ENCODE data around the gene THAP4.
"Not testable (repeated sequence)": the region's sequence is repeated elsewhere in the genome, so short reads cannot be mapped to it uniquely, and the experiment has no call there.

Gene THAP4

DNA sequence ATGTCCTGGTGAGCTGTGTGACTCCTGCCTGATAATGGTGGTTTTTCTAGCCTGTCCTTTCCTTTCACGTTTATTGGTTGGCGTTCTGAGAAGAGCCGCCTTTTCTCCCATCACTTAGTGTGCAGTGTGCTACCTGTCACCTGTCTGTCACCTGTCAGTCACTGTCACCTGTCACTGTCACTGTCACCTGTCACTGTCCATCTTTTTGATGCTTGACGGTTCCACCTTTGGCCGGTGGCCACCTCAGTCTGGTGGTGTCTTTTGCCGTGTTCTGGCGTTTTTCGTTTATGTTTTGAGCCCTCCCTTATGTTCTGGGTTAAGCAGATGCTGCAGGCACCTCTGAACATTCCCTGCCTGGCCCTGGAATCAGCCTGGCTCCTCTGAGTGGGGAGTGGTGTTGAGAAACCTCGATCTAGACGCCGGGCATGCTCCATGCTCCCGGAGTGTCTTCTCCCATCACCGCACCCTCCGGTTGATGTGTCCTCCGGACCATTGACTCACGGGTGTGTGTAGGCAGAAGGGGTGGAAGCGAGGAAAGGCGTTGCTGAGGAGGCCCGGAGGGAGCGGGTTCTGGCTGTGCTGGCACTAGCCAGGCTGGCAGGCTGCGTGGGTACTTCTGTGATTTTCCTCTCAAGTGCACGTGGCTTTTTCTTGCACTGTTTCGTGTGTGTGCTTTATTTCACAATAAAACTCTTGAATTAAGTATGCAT, 28.9 kb upstream of the THAP4 start:
- no peak for DNase-seq

DNA sequence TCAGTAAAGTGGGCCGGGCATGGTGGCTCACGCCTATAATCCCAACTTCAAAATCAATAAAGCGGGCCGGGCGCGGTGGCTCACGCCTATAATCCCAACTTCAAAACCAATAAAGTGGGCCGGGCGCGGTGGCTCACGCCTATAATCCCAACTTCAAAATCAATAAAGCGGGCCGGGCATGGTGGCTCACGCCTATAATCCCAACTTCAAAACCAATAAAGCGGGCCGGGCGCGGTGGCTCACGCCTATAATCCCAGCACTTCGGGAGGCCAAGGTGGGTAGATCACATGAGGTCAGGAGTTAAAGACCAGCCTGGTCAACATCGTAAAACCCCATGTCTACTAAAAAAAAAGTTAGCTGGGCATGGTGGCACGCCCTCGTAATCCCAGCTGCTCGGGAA, 25.8 kb upstream of the THAP4 start:
- DNase-seq, result not testable (repeated sequence)

DNA sequence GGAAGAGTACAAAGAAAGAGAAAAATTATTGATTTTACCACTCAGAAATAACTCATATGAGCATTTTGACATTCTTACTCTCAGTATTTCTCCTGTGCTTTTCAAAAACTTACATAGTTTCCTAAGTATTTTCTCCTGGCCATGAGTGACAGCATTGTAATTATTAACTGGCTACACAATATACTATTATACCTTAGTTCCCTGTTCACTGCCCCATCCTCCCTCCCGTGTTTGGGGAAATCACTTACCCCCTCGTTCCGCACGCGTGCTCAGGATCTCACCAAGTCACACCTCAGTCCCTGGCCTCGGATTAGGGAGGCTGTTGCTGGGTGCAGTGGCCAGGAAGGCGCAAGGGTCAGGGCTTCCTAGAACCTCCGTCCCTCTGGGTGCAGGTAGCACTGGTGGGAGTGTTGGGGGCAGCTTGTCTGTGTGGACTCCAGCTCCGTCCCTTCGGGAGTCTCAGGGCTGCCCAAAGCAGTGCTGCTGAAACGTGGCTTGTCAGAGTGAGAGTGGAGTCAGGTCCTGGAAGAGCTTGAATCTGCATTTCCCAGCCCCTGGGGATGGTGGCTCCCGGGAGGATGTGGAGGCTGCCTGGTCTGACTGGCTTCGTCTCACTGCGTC, 23.7 kb upstream of the THAP4 start:
- DNase-seq, result no peak

DNA sequence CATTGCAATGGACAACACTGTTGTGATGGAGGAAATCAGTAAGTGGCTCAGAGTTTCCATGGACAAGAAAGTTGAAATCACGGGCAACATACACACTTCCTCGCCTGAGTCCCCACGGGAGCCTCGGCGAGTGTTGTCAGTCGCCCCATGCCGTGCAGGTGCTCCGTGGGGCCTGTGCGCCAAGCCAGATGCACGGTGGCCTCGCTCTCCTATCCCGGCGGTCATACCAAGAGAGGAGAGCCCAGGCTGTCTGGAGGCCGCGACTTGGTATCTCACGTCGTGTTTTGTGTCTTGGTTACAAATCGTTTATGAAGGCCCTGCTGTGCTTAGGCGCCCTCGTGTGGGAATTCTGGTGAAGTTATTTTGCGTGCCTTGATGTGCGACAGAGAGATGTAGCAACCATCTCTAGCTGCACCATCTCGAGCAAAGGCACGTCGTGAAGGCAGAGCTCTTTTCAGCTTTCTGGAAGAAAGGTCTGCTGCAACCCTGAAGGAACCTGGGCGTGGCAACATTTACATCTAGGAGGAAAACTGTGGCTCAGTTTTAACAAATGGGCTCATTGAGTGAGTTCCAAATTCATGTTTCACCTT, 22.3 kb upstream of the THAP4 start:
- no peak for DNase-seq

DNA sequence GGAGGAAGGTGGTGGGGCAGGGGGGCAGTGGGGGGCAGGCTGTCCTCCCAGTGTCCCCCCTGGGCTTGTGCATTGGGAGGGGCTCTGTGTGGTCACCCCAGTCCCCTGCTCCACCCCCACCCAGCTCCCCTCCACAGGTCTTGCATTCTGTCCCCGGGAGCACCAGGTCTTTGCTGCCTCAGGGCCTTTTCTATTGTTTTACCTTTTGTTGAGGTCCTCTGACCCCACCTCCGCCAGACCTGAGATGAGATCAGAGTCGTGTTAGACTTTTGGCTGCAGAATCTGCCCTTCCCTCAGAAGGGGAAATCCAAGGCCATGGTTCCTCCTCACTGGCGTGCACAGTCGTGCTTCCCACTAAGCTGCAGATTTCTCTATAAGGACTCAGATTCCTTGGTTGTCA, 21.3 kb upstream of the THAP4 start:
- no peak for DNase-seq

DNA sequence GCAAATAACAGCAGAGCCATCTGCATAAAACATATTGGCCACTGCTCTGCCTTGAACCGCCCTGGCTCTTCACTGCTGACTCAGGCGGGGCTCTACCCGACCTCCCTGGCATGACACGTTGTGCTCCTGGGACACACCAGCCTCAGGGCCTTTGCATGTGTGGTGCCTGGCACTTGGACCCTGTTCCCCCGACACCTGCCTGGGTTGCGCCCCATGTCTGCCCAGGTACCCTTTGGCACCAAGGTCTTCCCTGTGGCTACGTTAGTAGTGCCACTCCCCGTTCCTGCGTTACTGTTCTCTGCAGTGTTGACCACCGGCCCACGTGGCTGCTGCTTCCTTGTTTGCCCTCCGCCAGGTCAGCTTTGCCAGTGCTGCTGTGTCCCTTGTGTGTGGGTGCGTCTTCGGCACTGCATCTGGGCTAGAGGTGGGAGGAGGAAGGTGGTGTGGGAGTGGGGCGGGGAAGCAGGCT, 20.9 kb upstream of the THAP4 start:
- DNase-seq, result no peak

DNA sequence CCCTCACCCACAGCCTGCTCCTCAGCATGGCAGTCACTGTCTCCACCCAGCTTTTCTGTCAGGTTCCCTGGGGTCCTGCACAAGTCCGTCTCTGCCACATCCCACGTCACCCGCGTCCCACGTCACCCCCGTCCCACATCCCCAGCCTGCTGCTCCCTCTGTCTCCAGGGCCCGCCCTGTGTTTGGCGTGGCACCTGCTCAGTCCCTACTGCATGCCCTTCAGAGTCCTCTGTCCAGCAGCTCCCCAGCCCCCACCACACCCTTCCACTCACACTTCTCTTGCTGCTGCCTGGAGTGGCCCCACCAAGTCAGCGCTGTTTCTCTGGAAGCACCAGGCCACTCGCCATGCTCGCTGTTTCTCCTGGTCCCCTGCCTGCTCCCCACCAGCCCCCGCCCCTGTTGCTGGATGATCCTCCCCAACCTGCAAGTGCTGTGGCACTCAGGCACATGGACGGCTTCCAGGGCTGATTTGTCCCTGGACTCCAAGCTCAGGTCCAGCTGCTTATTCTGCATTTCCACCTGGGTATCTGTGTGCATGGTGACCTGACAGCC, 19.3 kb upstream of the THAP4 start:
- DNase-seq, result no peak

DNA sequence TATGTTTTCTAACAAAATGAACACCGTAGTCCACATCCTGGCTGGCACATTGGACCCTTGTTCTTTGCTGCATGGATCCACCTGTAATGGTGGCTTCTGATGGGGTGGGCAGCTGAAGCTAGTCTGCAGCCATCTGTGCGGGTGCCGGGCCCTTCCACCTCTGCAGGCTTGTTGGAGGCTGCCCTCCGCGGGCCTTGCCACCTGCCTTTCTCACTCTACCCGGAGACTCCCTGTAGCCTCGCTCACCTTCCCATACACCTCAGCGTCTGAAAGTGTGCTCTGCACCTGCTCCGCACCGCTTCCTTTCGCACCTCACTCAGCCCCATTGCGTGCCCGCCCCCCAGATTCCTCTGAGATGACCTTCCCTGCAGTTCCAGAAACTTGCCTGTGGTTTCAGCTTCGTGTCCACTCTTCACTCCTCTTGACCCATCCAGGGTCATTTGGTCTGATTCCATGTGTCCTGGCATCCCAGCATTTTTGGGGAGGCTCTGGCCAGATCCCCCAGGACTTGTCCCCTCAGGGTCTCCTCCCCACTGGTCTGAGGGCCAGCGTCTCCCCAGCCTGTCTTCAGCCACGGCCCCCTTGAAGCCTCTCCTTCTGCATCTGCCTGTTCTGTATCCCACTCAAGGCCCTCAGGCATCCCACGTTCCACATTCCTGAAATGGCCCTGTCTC, 18.7 kb upstream of the THAP4 start:
- DNase-seq, result no peak

DNA sequence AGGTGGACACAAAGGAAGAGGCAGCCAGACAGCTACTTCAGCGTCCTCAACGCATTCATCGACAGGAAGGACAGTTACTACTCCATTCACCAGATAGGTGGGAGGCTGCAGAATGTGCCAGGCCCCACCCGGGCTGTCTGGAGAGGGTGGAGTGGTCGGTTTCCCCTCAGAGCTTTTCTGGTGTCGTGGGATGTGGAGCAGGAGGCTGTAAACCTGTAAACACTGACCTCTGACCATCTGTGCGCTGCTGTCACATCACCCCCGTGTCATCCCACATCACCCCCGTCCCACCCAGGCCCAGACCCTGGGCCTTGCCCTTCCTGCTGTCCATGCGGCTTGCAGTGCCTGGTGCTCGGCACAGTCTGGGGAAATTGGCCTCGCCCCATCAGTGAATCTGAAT, 17.6 kb upstream of the THAP4 start:
- no peak for DNase-seq

DNA sequence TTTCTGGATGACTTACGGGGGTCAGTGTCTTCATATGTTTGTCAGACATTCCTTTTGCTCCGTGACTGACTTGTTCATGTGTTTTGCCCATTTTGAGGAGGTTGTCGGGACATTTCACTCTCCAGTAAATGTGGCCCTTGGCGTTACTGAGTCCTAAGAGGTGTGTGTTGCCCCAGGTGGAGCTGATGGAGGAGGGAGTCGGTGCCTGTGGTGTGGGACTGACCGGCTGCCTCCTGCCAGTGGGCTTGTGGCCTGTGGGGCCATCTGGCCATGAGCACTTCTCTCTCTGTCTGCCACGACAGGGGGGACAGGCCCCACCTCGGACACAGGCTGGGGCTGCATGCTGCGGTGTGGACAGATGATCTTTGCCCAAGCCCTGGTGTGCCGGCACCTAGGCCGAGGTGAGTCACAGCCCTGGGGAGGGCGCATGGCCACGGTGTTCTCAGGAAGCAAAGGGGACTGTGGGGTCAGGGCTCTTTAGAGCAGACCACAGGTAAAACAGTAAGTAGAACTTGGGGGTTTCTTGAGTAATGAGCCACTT, 16.3 kb upstream of the THAP4 start:
- DNase-seq, result no peak

DNA sequence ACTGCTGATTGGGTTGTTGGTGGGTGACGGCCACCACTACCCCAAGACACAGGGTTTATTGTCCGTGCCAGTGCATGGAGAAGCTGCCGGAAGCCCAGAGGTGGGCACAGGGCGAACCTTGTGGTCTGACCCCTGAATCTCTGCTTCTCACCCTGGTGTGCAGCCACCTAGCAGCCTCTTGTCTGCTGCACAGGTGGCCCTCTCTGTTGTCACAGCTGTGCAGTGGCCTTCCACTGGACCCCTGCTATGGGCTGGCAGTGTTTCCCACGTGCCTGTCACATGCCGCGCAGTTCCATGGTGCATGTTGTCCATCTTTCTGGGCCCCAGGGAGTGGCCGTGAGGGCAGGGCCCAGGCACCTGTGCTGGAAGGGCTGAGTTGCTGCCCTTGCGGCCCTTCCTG, 15.8 kb upstream of the THAP4 start:
- DNase-seq, result no peak

DNA sequence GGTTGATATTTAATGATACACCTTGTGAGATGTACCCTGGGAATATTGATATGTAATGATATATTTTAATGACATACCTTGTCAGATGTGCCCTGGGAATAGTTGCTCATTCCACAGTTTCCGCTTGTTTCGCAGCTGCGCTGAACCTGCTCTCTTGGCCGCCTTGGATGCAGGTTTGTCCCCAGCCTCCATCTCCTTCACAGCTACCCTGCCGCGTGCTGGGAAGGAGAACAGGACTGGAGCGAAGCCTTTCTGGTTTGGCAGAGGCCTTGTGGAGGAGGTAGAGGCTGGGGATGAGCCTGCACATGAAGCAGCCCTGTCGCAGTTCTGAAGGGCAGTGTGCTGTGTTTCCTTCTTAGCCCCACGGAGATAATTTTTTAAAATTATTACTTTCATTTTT, 15.2 kb upstream of the THAP4 start:
- DNase-seq, result no peak

DNA sequence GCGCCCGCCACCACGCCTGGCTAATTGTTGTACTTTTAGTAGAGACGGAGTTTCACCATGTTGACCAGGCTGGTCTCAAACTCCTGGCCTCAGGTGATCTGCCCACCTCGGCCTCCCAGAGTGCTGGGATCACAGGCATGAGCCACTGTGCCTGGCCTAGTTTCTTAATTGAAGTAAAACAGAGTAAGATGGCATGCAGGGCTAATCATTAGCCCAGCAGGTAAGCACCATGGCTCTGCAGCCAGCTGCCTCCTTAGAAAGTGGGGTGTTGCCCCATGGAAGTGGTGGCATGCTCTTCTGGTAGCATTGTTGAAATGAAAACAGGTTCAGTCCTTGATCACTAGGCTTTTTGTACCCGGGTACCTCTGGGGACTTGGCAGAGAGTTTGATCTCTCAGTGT, 13.0 kb upstream of the THAP4 start:
- DNase-seq, result no peak

DNA sequence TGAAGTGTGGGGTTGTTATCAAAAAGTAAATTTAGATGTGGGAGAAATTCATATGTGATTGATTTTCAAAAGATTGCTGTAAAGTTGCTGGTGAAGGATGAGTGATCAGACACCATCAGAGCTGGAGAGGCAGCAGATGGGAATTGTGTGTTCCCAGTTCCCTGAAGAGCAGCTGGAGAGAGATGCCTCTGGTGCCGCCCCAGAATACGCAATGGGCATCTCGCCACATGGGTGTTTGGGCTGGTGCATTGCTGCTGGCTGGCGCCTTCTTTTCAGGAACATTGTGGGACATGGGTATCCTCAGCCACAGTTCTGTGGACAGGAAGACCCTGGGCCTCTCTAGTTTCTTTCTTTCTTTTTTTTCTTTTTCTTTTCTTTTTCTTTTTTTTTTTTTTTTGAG, 12.4 kb upstream of the THAP4 start:
- DNase-seq, result no peak

DNA sequence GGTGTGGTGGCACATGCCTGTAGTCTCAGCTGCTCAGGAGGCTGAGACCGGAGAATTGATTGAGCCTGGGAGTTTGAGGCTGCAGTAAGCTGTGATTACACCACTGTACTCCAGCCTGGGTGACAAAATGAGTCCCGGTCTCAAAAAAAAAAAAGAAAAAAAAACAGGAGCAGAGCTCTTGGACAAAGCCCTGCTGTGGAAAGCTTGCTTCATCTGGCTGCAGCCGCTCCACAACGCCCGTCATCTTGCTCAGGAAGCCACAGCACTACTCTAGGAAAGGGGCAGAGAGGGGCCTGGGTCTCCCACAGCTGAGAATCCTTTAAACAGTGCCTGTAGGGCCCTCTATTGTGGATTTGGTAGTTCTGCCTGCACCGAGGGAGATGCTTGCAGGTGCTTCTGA, 11.5 kb upstream of the THAP4 start:
- no peak for DNase-seq

DNA sequence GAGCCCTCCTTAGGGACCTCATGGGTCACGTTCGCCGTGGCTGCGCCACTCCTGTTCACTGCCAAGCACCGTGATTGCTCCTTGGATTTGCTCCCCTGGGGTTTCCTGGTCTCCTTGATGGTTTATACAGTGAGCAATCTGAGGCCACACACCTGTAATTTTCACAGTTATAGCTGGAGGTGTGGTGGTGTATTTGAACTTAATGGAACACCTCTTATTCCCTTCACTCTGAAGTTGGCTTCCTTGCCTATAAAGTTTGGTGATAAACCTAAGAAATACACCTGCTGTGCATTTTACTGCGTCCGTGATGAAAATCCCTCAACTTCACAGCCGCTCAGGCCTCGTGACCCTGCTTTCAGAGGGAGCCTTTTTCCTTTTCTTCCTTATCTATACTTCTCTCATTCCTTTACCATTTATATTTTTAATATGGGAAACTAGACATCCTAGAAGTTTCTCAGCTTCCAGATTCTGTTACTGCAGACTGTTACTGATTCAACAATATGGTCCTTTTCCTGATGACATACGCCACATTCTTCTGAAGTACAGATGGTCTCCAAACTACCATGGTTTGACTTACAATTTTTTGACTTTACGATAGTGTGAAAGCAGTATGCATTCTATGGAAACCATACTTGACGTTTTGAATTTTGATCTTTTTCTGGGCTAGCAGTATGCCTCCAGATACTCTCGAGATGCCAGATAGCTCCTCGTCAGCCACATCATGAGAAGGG, 9.1 kb upstream of the THAP4 start:
- DNase-seq, result no peak

DNA sequence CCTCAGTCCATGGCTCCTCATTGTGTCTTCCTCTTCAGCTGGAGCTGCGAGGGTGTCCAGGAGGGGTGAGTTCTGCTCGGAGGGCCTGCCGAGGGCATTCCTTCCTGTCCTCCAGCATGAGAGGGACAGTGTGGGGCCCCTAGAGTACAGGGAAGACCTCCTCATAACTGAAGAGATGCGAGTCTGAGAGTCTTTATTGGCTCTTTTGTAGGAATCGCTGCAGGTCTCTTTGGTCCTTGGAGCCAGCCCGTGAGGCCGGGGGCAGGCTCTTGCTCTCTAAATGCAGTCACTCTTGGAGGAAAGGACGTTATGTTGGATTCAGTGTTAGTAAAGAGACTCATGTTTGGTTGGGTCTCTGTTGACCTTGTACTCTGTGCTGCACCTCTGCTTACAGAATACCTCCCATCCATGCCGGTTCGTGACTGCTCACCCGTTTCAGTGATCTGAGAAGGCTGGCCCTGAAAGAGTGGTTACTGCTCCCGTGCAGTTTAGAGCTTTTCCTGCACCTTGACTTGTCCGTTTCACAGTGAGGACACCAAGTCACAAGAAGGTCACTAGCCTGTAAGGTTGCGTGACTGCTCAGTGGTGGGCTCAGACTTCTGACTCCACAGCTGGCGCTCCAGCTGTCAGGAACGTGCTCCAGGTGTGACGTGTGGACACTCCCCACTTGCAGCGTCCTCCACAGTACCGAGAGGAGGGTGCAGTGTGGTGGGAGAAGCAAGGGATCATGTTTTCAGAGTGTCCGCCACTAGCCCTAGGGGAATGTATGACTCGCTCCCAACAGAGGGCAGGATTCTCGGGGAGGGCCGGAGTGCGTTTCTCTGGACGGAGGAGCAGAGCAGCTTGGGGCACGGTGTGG, 8.3 kb upstream of the THAP4 start:
- DNase-seq, result no peak

DNA sequence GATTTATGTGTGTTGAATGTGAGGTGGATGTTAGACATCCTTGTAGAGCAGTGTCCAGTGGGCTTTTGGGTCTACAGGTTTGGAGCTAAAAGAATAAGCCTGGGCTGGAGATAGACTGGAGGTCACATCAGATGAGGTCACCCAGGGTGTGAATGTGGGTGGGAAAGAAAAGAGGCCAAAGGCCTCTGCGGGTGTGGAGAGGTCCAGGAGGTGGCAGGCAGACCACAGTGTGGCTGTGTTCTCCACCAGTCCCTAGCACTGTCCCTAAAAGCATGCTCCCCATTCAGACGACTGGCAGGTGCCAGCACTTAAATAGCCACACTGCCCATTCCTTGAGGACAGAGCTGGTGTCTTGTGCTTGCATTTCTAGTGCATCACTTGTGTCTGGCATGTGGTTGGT, 4.7 kb upstream of the THAP4 start:
- no peak for DNase-seq

DNA sequence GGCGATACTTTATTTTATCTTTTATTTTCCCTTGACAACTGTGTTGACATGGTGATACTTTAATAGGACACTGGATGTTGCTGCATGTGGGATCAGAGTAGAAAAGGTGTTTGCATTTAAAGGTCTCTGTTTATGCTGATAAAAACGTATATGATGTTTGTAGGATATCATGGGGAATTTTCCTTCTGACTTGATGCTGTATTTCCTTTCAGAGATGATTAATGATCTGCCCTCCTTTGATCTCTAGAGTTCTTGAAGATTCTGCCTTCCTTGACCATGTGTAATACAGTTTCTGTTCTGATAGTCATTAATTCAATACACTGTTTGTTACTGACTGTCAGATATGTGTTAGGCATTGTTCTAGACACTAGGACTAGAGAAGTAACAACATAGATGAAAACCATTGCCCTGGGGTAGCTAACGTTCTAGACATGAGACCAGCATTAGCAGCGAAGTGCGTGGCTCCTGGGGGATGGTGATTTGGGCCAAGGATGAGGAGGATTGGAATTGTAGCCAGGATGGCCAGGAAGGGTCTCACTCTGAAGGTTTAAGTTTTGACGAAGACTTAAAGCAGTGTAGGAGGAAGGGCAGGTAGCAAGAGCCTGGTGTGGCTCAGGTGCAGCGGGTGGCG, 3.3 kb upstream of the THAP4 start:
- no peak for DNase-seq

DNA sequence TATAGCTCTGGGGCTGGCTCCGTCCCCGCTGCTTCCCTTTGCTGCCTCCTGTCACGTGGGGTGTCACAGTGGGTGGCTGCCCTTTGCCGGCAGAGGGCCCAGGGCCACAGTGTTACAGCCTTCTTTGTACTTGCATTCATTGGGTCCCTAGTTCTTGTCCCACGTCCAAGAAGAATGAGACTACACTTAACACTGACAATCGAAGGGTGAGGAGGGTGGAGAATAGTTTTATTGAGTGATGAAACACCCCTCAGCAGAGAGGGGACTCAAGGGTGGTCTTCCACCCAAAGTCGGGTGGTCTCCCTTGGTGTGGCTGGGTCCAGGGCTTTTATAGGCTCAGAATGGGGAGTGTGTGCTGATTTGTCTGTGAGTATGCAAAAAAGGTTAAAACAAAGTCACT, 2.4 kb upstream of the THAP4 start:
- no peak for DNase-seq

DNA sequence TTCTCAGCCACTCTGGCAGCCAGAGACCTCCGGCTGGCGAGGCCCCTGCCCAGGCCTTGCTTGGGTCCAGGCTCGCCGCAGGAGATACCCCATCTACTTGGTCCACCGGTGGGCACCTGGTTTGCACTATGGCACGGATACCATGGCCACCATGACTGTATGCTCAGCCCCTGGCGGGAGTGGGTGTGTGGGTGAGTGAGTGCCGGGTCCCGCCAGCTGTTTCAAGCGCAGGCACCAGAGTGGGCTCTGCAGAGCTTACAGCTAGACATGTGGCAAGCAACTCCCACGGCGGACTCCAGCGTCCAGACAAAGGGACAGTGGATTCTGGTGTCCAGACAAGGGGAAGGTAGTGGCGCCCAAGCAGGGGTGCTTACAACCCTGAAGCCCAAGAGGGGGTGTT, 2.0 kb upstream of the THAP4 start:
- DNase-seq, result no peak
